ENCODE measurements around the gene CISD1. TPM values are rescaled to one million over a fixed set of nuclear protein-coding genes. Genes with fewer than 3 reads are reported as not detected.

Gene CISD1
- total and polyA plus RNA-seq, 9 of the 15 experiments (the other 6 are each of a cell fraction or from before 2014, with no cell fraction given) = 35.8 to 342 (median 118) TPM

DNA sequence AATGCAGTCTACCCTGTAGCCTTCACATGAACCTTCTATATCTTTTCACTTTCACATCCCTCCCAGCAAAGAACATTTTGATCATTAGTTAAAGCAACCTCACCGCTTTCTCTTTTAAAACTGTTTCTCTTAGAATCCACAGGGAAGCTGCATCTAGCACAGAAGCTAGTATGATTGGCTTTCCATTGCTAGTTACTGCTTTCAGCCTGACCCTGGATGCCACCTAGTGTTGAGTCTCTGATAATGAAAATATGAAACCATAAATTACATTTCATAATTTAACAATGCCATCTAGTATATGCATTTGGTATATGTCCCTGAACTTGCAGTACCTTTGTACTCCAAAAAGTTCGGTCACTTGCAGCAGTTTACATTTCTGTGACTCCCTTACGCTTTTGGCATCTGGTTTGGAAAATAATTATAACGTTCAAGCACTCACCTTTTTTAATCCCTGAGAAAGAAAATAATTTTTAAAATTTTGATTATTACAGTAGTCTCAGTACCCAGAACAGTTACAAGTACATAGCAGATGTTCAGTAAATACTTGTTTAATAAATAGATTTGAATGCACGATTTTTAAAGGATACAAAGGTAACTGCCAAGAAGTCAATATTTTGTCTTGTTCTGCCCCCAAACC, 22.7 kb downstream of the CISD1 start (continued):
- TF ChIP-seq, protein P1, sequence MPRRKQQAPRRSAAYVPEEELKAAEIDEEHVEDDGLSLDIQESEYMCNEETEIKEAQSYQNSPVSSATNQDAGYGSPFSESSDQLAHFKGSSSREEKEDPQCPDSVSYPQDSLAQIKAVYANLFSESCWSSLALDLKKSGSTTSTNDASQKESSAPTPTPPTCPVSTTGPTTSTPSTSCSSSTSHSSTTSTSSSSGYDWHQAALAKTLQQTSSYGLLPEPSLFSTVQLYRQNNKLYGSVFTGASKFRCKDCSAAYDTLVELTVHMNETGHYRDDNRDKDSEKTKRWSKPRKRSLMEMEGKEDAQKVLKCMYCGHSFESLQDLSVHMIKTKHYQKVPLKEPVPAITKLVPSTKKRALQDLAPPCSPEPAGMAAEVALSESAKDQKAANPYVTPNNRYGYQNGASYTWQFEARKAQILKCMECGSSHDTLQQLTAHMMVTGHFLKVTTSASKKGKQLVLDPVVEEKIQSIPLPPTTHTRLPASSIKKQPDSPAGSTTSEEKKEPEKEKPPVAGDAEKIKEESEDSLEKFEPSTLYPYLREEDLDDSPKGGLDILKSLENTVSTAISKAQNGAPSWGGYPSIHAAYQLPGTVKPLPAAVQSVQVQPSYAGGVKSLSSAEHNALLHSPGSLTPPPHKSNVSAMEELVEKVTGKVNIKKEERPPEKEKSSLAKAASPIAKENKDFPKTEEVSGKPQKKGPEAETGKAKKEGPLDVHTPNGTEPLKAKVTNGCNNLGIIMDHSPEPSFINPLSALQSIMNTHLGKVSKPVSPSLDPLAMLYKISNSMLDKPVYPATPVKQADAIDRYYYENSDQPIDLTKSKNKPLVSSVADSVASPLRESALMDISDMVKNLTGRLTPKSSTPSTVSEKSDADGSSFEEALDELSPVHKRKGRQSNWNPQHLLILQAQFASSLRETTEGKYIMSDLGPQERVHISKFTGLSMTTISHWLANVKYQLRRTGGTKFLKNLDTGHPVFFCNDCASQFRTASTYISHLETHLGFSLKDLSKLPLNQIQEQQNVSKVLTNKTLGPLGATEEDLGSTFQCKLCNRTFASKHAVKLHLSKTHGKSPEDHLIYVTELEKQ (CRISPR knock-in tag; IDR thresholded peaks at IDR 0.05) = no peak
- TF ChIP-seq ZBTB7A (IDR thresholded peaks at IDR 0.05; ENCODE audit: borderline replicate concordance, control insufficient read depth, low read depth, low read length) (no peak), GABPB1 (CRISPR knock-in tag; IDR thresholded peaks at IDR 0.05) (no peak), ZNF175 (CRISPR knock-in tag; IDR thresholded peaks at IDR 0.05; ENCODE audit: low read depth) (no peak), ELF2 (CRISPR knock-in tag; IDR thresholded peaks at IDR 0.05) (no peak)
- TF ChIP-seq, protein P2, sequence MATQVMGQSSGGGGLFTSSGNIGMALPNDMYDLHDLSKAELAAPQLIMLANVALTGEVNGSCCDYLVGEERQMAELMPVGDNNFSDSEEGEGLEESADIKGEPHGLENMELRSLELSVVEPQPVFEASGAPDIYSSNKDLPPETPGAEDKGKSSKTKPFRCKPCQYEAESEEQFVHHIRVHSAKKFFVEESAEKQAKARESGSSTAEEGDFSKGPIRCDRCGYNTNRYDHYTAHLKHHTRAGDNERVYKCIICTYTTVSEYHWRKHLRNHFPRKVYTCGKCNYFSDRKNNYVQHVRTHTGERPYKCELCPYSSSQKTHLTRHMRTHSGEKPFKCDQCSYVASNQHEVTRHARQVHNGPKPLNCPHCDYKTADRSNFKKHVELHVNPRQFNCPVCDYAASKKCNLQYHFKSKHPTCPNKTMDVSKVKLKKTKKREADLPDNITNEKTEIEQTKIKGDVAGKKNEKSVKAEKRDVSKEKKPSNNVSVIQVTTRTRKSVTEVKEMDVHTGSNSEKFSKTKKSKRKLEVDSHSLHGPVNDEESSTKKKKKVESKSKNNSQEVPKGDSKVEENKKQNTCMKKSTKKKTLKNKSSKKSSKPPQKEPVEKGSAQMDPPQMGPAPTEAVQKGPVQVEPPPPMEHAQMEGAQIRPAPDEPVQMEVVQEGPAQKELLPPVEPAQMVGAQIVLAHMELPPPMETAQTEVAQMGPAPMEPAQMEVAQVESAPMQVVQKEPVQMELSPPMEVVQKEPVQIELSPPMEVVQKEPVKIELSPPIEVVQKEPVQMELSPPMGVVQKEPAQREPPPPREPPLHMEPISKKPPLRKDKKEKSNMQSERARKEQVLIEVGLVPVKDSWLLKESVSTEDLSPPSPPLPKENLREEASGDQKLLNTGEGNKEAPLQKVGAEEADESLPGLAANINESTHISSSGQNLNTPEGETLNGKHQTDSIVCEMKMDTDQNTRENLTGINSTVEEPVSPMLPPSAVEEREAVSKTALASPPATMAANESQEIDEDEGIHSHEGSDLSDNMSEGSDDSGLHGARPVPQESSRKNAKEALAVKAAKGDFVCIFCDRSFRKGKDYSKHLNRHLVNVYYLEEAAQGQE (IDR thresholded peaks at IDR 0.05; ENCODE audit: borderline replicate concordance) = peak; percentile 87
- TF ChIP-seq, protein P2 (CRISPR knock-in tag; IDR thresholded peaks at IDR 0.05; ENCODE audit: low read depth) = no peak
